Measurements from ENCODE around the gene KDM4C. TPM values are rescaled to one million over a fixed set of nuclear protein-coding genes. Genes with fewer than 3 reads are reported as not detected.
"Not testable (repeated sequence)": the region's sequence is repeated elsewhere in the genome, so short reads cannot be mapped to it uniquely, and the experiment has no call there.

Gene KDM4C
- total RNA-seq, 1 experiment from 2014 or later = 61.1 TPM

GRCh38 chr9:7006417-7006816 is 248.6 kb downstream of the KDM4C start:
- no peak overlapping the region for H2AFZ ChIP-seq (ENCODE audit: low read length)
- H3K4me2 ChIP-seq (ENCODE audit: low read depth, low read length, poor library complexity, severe bottlenecking) = no peak overlapping the region
- peaks cover 5% of the 10 kb centered on the region for H3K4me1 ChIP-seq (ENCODE audit: low read length)
- H3K4me3 ChIP-seq (ENCODE audit: low read length) = no peak overlapping the region
- no peaks in the 10 kb centered on the region for H3K27me3 ChIP-seq (ENCODE audit: low read length)
- no peak overlapping the region for H3K9ac ChIP-seq (ENCODE audit: low read length)
- H3K27ac ChIP-seq (ENCODE audit: low read length) = no peak overlapping the region
- H3K36me3 ChIP-seq (ENCODE audit: insufficient read depth, low read length) = peaks cover 20% of the 10 kb centered on the region
- H3K79me2 ChIP-seq (ENCODE audit: low read length) = no peaks in the 10 kb centered on the region
- peaks cover 7% of the 10 kb centered on the region; the same call in 1 of the 2 replicates for H3K9me3 ChIP-seq (ENCODE audit: low read length)
- DNase-seq = peak; percentile 22
- H4K20me1 ChIP-seq (ENCODE audit: insufficient read depth, low read depth, low read length) = no peaks in the 10 kb centered on the region
- no peaks in the 10 kb centered on the region for H3K9me2 ChIP-seq (replicated peaks; ENCODE audit: insufficient read depth, low read length)

GRCh38 chr9:7008411-7008810 is 250.6 kb downstream of the KDM4C start:
- H3K27me3 ChIP-seq (ENCODE audit: low read length) = no peaks in the 10 kb centered on the region
- no peak overlapping the region for H3K9ac ChIP-seq (ENCODE audit: low read length)
- no peak for DNase-seq
- no peaks in the 10 kb centered on the region for H4K20me1 ChIP-seq (ENCODE audit: insufficient read depth, low read depth, low read length)
- no peak overlapping the region for H3K4me3 ChIP-seq (ENCODE audit: low read length)
- H3K4me1 ChIP-seq (ENCODE audit: low read length) = peaks cover 5% of the 10 kb centered on the region
- peaks cover 7% of the 10 kb centered on the region; the same call in 1 of the 2 replicates for H3K9me3 ChIP-seq (ENCODE audit: low read length)
- H3K4me2 ChIP-seq (ENCODE audit: low read depth, low read length, poor library complexity, severe bottlenecking) = no peak overlapping the region
- no peak overlapping the region for H3K27ac ChIP-seq (ENCODE audit: low read length)
- H2AFZ ChIP-seq (ENCODE audit: low read length) = no peak overlapping the region
- H3K36me3 ChIP-seq (ENCODE audit: insufficient read depth, low read length) = peaks cover 24% of the 10 kb centered on the region
- H3K79me2 ChIP-seq (ENCODE audit: low read length) = no peaks in the 10 kb centered on the region
- H3K9me2 ChIP-seq (replicated peaks; ENCODE audit: insufficient read depth, low read length) = no peaks in the 10 kb centered on the region

GRCh38 chr9:7009065-7009464 is 251.3 kb downstream of the KDM4C start:
- H2AFZ ChIP-seq (ENCODE audit: low read length) = no peak overlapping the region
- no peak overlapping the region for H3K4me2 ChIP-seq (ENCODE audit: low read depth, low read length, poor library complexity, severe bottlenecking)
- H3K27me3 ChIP-seq (ENCODE audit: low read length) = no peaks in the 10 kb centered on the region
- H3K4me1 ChIP-seq (ENCODE audit: low read length) = peaks cover 5% of the 10 kb centered on the region
- no peaks in the 10 kb centered on the region for H3K79me2 ChIP-seq (ENCODE audit: low read length)
- H3K27ac ChIP-seq (ENCODE audit: low read length) = no peak overlapping the region
- no peaks in the 10 kb centered on the region for H4K20me1 ChIP-seq (ENCODE audit: insufficient read depth, low read depth, low read length)
- DNase-seq = no peak
- H3K9ac ChIP-seq (ENCODE audit: low read length) = no peak overlapping the region
- no peak overlapping the region for H3K4me3 ChIP-seq (ENCODE audit: low read length)
- peaks cover 24% of the 10 kb centered on the region for H3K36me3 ChIP-seq (ENCODE audit: insufficient read depth, low read length)
- no peaks in the 10 kb centered on the region for H3K9me2 ChIP-seq (replicated peaks; ENCODE audit: insufficient read depth, low read length)
- peaks cover 7% of the 10 kb centered on the region; the same call in 1 of the 2 replicates for H3K9me3 ChIP-seq (ENCODE audit: low read length)

- H3K79me2 ChIP-seq (ENCODE audit: low read length) = no peaks in the 10 kb centered on the region
- H2AFZ ChIP-seq (ENCODE audit: low read length) = no peak overlapping the region
- H3K4me3 ChIP-seq (ENCODE audit: low read length) = no peak overlapping the region
- DNase-seq = no peak
- H3K9ac ChIP-seq (ENCODE audit: low read length) = no peak overlapping the region
- no peaks in the 10 kb centered on the region for H4K20me1 ChIP-seq (ENCODE audit: insufficient read depth, low read depth, low read length)
- H3K9me3 ChIP-seq (ENCODE audit: low read length) = peaks cover 7% of the 10 kb centered on the region; the same call in 1 of the 2 replicates
- H3K4me1 ChIP-seq (ENCODE audit: low read length) = peaks cover under 1% of the 10 kb centered on the region
- H3K4me2 ChIP-seq (ENCODE audit: low read depth, low read length, poor library complexity, severe bottlenecking) = no peak overlapping the region
- no peaks in the 10 kb centered on the region for H3K9me2 ChIP-seq (replicated peaks; ENCODE audit: insufficient read depth, low read length)
- H3K36me3 ChIP-seq (ENCODE audit: insufficient read depth, low read length) = peaks cover 24% of the 10 kb centered on the region
- no peaks in the 10 kb centered on the region for H3K27me3 ChIP-seq (ENCODE audit: low read length)
- no peak overlapping the region for H3K27ac ChIP-seq (ENCODE audit: low read length)
Measured at GRCh38 chr9:7011395-7012067, 253.8 kb downstream of the KDM4C start.

- H2AFZ ChIP-seq (ENCODE audit: low read length) = no peak overlapping the region
- H3K4me3 ChIP-seq (ENCODE audit: low read length) = no peak overlapping the region
- H3K9ac ChIP-seq (ENCODE audit: low read length) = no peak overlapping the region
- no peaks in the 10 kb centered on the region for H3K27me3 ChIP-seq (ENCODE audit: low read length)
- H3K9me3 ChIP-seq (ENCODE audit: low read length) = no peaks in the 10 kb centered on the region
- no peaks in the 10 kb centered on the region for H3K36me3 ChIP-seq (ENCODE audit: insufficient read depth, low read length)
- DNase-seq = no peak
- H4K20me1 ChIP-seq (ENCODE audit: insufficient read depth, low read depth, low read length) = no peaks in the 10 kb centered on the region
- no peaks in the 10 kb centered on the region for H3K9me2 ChIP-seq (replicated peaks; ENCODE audit: insufficient read depth, low read length)
- no peaks in the 10 kb centered on the region for H3K4me1 ChIP-seq (ENCODE audit: low read length)
- no peak overlapping the region for H3K27ac ChIP-seq (ENCODE audit: low read length)
- H3K4me2 ChIP-seq (ENCODE audit: low read depth, low read length, poor library complexity, severe bottlenecking) = no peak overlapping the region
- H3K79me2 ChIP-seq (ENCODE audit: low read length) = no peaks in the 10 kb centered on the region
Measured at GRCh38 chr9:7027996-7028395, 270.2 kb downstream of the KDM4C start.

GRCh38 chr9:7028591-7028990 is 270.8 kb downstream of the KDM4C start:
- no peak overlapping the region for H3K27ac ChIP-seq (ENCODE audit: low read length)
- H3K36me3 ChIP-seq (ENCODE audit: insufficient read depth, low read length) = no peaks in the 10 kb centered on the region
- no peaks in the 10 kb centered on the region for H3K9me3 ChIP-seq (ENCODE audit: low read length)
- H3K9me2 ChIP-seq (replicated peaks; ENCODE audit: insufficient read depth, low read length) = no peaks in the 10 kb centered on the region
- no peak overlapping the region for H3K9ac ChIP-seq (ENCODE audit: low read length)
- H3K4me1 ChIP-seq (ENCODE audit: low read length) = no peaks in the 10 kb centered on the region
- H3K4me2 ChIP-seq (ENCODE audit: low read depth, low read length, poor library complexity, severe bottlenecking) = no peak overlapping the region
- H3K4me3 ChIP-seq (ENCODE audit: low read length) = no peak overlapping the region
- no peaks in the 10 kb centered on the region for H4K20me1 ChIP-seq (ENCODE audit: insufficient read depth, low read depth, low read length)
- DNase-seq = no peak
- no peaks in the 10 kb centered on the region for H3K27me3 ChIP-seq (ENCODE audit: low read length)
- H3K79me2 ChIP-seq (ENCODE audit: low read length) = no peaks in the 10 kb centered on the region
- H2AFZ ChIP-seq (ENCODE audit: low read length) = no peak overlapping the region

GRCh38 chr9:7030943-7031342 is 273.2 kb downstream of the KDM4C start:
- DNase-seq; H3K4me1 ChIP-seq (ENCODE audit: low read length); H3K27me3 ChIP-seq (ENCODE audit: low read length); H3K27ac ChIP-seq (ENCODE audit: low read length); H3K79me2 ChIP-seq (ENCODE audit: low read length); H2AFZ ChIP-seq (ENCODE audit: low read length); H4K20me1 ChIP-seq (ENCODE audit: insufficient read depth, low read depth, low read length); H3K36me3 ChIP-seq (ENCODE audit: insufficient read depth, low read length); H3K9me3 ChIP-seq (ENCODE audit: low read length); H3K9me2 ChIP-seq (replicated peaks; ENCODE audit: insufficient read depth, low read length); H3K9ac ChIP-seq (ENCODE audit: low read length); H3K4me3 ChIP-seq (ENCODE audit: low read length); H3K4me2 ChIP-seq (ENCODE audit: low read depth, low read length, poor library complexity, severe bottlenecking): not testable (repeated sequence)

GRCh38 chr9:7033076-7034045 is 275.6 kb downstream of the KDM4C start:
- Histone ChIP-seq H3K9me3 (ENCODE audit: low read length) (no peaks in the 10 kb centered on the region), H3K4me1 (ENCODE audit: low read length) (no peaks in the 10 kb centered on the region), H4K20me1 (ENCODE audit: insufficient read depth, low read depth, low read length) (no peaks in the 10 kb centered on the region), H3K27ac (ENCODE audit: low read length) (no peak overlapping the region), H3K36me3 (ENCODE audit: insufficient read depth, low read length) (no peaks in the 10 kb centered on the region), H3K9me2 (replicated peaks; ENCODE audit: insufficient read depth, low read length) (no peaks in the 10 kb centered on the region), H3K27me3 (ENCODE audit: low read length) (no peaks in the 10 kb centered on the region), H3K79me2 (ENCODE audit: low read length) (no peaks in the 10 kb centered on the region), H3K9ac (ENCODE audit: low read length) (no peak overlapping the region), H3K4me2 (ENCODE audit: low read depth, low read length, poor library complexity, severe bottlenecking) (no peak overlapping the region), H2AFZ (ENCODE audit: low read length) (no peak overlapping the region), H3K4me3 (ENCODE audit: low read length) (no peak overlapping the region)
- DNase-seq = no peak

Measured in Karpas-422 (cell line).